Activated CD4-positive, alpha-beta T cell treated with anti-CD3 and anti-CD28 coated beads, Interleukin-2, amount 10 ng/mL, durations not matched to agents 24 days and 14 days (primary cell): ENCODE data around the gene SEC11A. TPM values are rescaled to one million over a fixed set of nuclear protein-coding genes. Genes with fewer than 3 reads are reported as not detected.
"Not testable (repeated sequence)": the region's sequence is repeated elsewhere in the genome, so short reads cannot be mapped to it uniquely, and the experiment has no call there.

Experiments used
- DNase-seq: peaks from one replicate; pipeline ENCODE4 v3.0.0; 2022
- H3K27ac Mint-ChIP-seq: one replicate; pipeline ENCODE4 v1.8.0; 2022; ENCODE audit warnings: mild to moderate bottlenecking, mixed read lengths
- H3K27me3 Mint-ChIP-seq: one replicate; pipeline ENCODE4 v1.8.0; 2022; ENCODE audit warnings: mixed read lengths
- H3K36me3 Mint-ChIP-seq: one replicate; pipeline ENCODE4 v1.8.0; 2022; ENCODE audit warnings: low read depth, mild to moderate bottlenecking, mixed read lengths
- H3K4me1 Mint-ChIP-seq: one replicate; pipeline ENCODE4 v1.8.0; 2021; ENCODE audit warnings: mixed read lengths
- H3K4me3 Mint-ChIP-seq: one replicate; pipeline ENCODE4 v1.8.0; 2022; ENCODE audit warnings: mild to moderate bottlenecking, moderate library complexity, mixed read lengths
- H3K9me3 Mint-ChIP-seq: one replicate; pipeline ENCODE4 v1.8.0; 2021; ENCODE audit warnings: mixed read lengths
- intact Hi-C: fragments of 100-400 bp; cut with micrococcal nuclease; formaldehyde crosslinking; loops from one replicate; pipeline ENCODE4 v1.15.1; 2023
- total RNA-seq: library from RNA; stranded (reverse); gene quantifications from 2 replicates; pipeline ENCODE4 v1.2.3, GENCODE V29; 2022

The SEC11A gene
- total RNA-seq, 1 donor from 2014 or later: 101 TPM

DNA sequence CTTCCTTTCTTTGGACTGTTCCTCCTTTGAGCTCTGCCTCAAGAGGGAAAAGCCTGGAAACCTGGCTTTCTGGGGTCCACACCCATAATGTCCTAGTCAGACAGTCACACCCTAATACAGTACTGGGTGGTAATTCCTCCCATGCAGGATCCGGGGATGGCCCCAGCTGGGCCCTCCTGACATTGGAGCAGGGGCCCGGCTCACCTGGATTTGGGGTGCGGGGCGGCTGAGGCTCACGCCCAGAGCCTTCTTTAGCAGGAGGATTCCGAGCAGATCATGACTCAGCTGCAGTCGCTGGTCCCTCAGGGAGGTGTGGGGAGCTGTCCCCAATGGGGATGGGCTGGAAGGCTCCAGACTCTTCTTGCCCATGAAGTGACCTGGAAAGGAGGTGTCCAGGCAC, 59.0 kb downstream of the SEC11A start:
- peaks cover 26% of the 10 kb centered on the region for H3K4me1 Mint-ChIP-seq
- peak overlapping the region; percentile 78 for H3K4me3 Mint-ChIP-seq
- H3K36me3 Mint-ChIP-seq: peaks cover 13% of the 10 kb centered on the region
- intact Hi-C loops: no loop called here
- H3K9me3 Mint-ChIP-seq: no peaks in the 10 kb centered on the region
- H3K27me3 Mint-ChIP-seq: no peaks in the 10 kb centered on the region
- DNase-seq: no peak
- H3K27ac Mint-ChIP-seq: peak overlapping the region; percentile 75

DNA sequence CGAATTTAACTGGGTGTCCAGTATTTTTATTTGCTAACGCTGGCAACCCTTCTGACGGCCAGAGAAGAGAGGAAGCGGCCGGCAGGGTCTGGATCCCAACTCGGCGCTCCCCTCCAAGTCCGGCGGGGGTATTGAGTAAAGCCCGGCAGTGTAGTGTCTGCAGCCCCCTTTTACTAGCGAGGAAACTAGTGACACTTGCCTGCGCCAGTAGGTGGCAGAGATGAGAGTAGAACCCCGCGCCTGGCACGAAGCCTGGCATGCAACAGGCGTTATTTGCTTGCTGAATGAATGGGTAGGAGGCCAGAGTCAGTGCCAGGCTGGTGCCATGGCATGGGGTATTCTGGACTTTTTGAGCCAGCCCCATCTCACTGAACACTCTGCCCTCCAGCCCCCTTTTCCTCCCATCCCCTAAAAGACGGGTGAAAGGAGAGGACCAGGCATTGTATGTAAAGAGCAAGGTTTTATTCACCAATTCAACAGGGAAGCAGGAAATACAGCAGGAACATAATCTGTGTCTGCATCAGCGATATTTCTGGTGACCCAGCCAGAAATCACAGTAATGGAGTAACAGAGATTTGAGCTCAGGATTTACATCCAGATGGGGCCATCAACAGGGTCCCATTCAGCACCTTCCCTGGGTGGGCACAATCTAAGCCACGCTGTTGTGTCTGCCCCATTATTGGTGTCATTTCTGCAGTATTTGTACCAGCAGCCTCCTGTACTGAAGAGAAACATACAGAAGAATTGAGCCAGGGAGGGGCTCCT, 61.1 kb downstream of the SEC11A start:
- Mint-ChIP-seq H3K4me1 (peaks cover 30% of the 10 kb centered on the region), H3K4me3 (peak overlapping the region; percentile 98), H3K27ac (peak overlapping the region; percentile 65), H3K27me3 (no peaks in the 10 kb centered on the region), H3K9me3 (no peaks in the 10 kb centered on the region), H3K36me3 (peaks cover 21% of the 10 kb centered on the region)
- intact Hi-C loops: loop anchor here (1.0 to 2.0 kb wide), 7 partner anchors 14 to 274 kb away; partner anchors contain the start of gene SEC11A
- DNase-seq: peak; percentile 91

DNA sequence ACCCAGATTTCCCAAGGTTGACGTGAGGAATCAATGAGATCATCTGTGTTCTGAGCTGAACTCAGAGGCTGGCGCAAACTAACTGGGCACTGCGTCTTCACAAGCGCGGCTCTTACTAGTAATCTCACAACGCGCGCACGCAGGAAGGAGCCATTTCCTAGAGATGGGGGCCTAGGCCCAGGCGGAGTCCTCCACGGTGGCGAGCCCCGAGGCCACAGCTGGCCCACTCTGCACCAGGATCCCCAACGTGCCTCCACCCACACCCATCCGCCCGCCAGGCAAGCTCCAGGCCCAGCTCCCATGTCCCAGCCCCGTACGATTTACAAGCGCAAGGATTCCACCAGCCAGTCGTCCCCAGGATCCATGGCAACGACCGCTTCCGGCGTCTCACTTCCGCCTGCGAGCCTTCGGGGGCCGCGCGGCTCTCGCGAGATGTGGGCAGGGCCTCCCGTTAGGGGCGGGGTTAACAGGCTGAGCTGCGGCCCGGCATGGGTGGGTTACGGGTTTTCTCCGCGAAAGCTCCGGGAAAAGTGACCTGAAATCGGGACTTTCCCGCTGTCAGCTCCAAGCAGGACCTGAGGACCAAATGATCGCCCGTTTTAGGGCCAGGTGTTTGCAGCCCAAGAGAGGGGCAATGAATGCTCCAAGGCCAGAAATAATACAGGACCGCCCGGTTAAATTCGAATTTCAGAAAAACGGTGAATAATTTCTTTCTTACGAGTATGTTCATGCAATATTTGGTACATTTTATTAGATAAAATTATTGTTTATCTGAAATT, 61.8 kb downstream of the SEC11A start, which contains the start of gene WDR73:
Gene WDR73, minus strand, starts transcription at position 374 of the 779 bp plus-strand sequence. Its CDS starts 9 bp downstream, at position 365.
- H3K27ac Mint-ChIP-seq: peak within 1 kb of the TSS; percentile 99
- intact Hi-C loops: loop anchor here (1.0 to 2.0 kb wide), 7 partner anchors 15 to 275 kb away; partner anchors contain the start of gene SEC11A

DNA sequence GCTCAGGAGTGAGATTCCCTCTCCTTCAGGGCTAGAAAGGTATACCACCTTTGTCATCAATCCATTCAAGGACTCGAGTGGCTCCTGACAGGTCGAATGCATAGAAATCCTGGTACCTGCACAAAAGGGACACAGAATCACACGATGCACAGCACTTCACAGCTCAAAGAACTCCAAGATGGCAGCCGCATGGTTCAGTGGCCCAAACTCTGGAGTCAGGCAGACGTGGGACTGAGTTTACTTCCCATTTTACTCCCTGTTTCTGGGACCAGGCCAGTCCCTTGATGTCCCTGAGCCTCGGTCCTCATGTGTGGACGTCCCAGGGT, 62.4 kb downstream of the SEC11A start:
- Mint-ChIP-seq H3K27me3 (no peaks in the 10 kb centered on the region), H3K36me3 (peaks cover 29% of the 10 kb centered on the region), H3K27ac (peak overlapping the region; percentile 99), H3K9me3 (no peaks in the 10 kb centered on the region), H3K4me1 (peaks cover 32% of the 10 kb centered on the region), H3K4me3 (peak overlapping the region; percentile 98)
- intact Hi-C loops: no loop called here
- DNase-seq: no peak

More for the DNA sequence above, 61.8 kb downstream of the SEC11A start, which contains the start of gene WDR73:
- peaks cover 24% of the 10 kb centered on the region for H3K36me3 Mint-ChIP-seq
- H3K4me1 Mint-ChIP-seq: peaks cover 29% of the 10 kb centered on the region
- no peaks in the 10 kb centered on the region for H3K9me3 Mint-ChIP-seq
- no peaks in the 10 kb centered on the region for H3K27me3 Mint-ChIP-seq
- peak within 1 kb of the TSS; percentile 98 for H3K4me3 Mint-ChIP-seq
- DNase-seq: peak; percentile 99

DNA sequence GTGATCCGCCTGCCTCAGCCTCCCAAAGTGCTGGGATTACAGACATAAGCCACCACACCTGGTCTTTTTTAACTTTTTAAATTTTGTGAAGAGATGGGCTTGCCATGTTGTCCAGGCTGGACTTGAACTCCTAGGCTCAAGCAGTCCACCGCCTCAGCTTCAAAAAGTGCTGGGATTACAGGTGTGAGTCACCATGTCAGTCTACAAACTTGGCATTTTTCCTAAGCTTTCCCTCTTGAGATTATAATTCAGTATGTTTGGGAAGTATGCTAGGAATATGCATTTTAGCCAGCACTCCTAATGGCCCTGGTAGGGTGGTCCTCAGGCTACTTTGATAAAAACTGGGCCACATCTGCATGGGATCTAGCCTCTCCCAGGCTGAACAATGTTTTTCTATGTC, 66.2 kb downstream of the SEC11A start:
- Mint-ChIP-seq H3K27me3 (no peaks in the 10 kb centered on the region), H3K36me3 (peaks cover 50% of the 10 kb centered on the region), H3K4me1 (peaks cover 26% of the 10 kb centered on the region), H3K27ac (no peak overlapping the region), H3K9me3 (no peaks in the 10 kb centered on the region), H3K4me3 (no peak overlapping the region)
- intact Hi-C loops: no loop called here
- no peak for DNase-seq

DNA sequence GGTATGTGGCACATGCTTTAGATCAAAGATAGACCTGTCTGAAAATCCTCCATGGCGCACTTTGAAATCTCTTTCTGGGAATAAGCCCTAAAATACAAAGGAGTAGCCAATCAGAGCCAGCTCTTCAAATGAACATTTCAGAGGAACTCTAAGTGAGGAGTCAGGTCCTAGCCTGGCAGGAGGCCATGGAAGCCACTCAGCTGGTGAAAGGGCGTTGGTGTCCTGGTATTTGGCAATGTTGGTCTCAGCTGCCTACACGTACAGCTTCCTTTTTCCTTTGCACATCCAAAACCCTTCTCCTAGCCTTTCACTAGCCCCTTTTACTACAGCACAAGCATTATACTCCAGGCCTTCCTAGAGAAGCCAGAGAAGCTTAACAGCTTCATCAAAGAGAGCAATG, 67.4 kb downstream of the SEC11A start:
- no peak for DNase-seq
- H3K4me3 Mint-ChIP-seq: no peak overlapping the region
- H3K27ac Mint-ChIP-seq: no peak overlapping the region
- H3K9me3 Mint-ChIP-seq: no peaks in the 10 kb centered on the region
- H3K36me3 Mint-ChIP-seq: peaks cover 52% of the 10 kb centered on the region
- H3K27me3 Mint-ChIP-seq: no peaks in the 10 kb centered on the region
- peaks cover 23% of the 10 kb centered on the region for H3K4me1 Mint-ChIP-seq
- intact Hi-C loops: no loop called here

DNA sequence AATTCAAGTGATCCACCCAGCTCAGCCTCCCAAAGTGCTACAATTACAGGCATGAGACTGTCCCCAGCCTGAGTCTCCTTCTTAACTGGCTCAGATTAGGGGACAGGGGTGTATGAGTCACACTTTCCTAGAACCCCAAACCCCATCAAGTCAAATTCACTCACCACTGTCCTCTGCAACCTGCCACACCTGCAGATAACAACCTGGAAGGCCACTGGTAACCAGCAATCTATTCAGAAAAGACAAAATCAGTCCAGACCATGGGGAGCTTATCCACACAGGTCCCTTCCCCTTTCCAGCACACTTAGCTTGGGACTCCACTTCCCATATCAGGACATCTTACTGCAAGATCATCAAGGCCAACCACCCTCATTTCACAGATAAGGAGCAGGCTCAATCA, 68.2 kb downstream of the SEC11A start:
- Mint-ChIP-seq H3K27me3 (no peaks in the 10 kb centered on the region), H3K9me3 (no peaks in the 10 kb centered on the region), H3K27ac (peak overlapping the region; percentile 12), H3K4me3 (no peak overlapping the region), H3K36me3 (peaks cover 59% of the 10 kb centered on the region), H3K4me1 (peaks cover 20% of the 10 kb centered on the region)
- DNase-seq: no peak
- intact Hi-C loops: no loop called here

DNA sequence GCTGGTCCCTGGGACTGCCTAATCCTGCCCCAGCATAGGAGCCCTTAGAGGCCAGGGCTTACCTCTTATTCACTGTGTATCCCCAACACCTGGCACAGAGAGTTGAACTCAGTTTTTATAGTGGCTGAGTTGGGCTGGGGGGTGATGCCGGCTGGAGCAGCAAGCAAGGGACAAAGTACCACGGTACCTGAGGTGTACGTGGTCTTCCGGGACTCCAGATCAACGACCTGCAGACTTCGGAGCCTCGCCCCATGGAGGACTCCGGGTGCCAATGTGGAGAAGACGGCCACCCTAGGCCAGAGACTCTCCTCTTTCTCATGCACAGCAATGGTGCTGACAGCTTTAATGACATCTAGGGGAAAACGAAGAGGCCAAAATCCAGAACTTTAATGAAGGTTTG, 69.9 kb downstream of the SEC11A start:
- H3K36me3 Mint-ChIP-seq: peaks cover 58% of the 10 kb centered on the region
- DNase-seq: no peak
- H3K27me3 Mint-ChIP-seq: no peaks in the 10 kb centered on the region
- peaks cover 13% of the 10 kb centered on the region for H3K4me1 Mint-ChIP-seq
- no peak overlapping the region for H3K27ac Mint-ChIP-seq
- no peaks in the 10 kb centered on the region for H3K9me3 Mint-ChIP-seq
- no peak overlapping the region for H3K4me3 Mint-ChIP-seq
- intact Hi-C loops: no loop called here

DNA sequence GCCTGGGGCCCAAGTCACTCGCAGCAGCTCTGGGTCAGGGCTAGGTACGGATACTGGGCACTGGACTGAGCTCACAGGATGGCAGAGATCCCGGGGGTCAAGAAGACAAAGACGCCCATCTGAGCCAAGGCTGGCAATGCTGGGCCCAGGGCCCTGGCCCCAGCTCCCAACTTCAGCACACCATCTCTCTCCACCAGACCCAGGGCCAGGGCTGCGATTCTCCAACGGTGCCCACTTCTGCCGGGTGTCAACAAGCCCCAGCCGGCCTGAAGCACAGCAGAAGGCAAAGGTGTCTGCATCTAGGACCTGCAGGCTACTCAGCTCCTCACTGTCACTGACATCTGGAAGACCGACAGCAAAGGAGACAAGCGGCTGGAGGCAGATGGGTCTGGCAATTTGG, 70.4 kb downstream of the SEC11A start:
- Mint-ChIP-seq H3K4me1 (peaks cover 15% of the 10 kb centered on the region), H3K27me3 (no peaks in the 10 kb centered on the region), H3K4me3 (no peak overlapping the region), H3K36me3 (peaks cover 60% of the 10 kb centered on the region), H3K9me3 (no peaks in the 10 kb centered on the region), H3K27ac (no peak overlapping the region)
- DNase-seq: no peak
- intact Hi-C loops: no loop called here

DNA sequence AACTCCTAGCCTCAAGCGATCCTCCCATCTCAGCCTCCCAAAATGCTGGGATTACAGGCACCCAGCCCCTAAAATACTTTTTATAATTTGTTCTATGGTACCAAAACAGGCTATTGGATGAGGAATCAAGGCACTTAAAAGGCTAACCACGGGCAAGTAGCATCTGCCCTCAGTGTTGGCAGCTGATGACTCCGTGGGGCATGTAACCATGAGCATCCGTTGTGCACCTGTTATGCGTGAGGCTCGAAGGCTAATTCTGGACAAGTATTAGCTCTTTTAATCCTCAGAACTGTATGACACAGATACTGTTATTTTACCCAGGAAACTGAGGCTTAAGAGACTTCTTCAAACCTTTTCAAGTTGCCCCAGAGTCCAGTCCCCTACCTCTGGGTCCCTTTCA, 72.1 kb downstream of the SEC11A start:
- Mint-ChIP-seq H3K4me1 (peaks cover 16% of the 10 kb centered on the region), H3K4me3 (no peak overlapping the region), H3K27ac (no peak overlapping the region), H3K9me3 (no peaks in the 10 kb centered on the region), H3K27me3 (no peaks in the 10 kb centered on the region), H3K36me3 (peaks cover 63% of the 10 kb centered on the region)
- intact Hi-C loops: no loop called here
- no peak for DNase-seq

DNA sequence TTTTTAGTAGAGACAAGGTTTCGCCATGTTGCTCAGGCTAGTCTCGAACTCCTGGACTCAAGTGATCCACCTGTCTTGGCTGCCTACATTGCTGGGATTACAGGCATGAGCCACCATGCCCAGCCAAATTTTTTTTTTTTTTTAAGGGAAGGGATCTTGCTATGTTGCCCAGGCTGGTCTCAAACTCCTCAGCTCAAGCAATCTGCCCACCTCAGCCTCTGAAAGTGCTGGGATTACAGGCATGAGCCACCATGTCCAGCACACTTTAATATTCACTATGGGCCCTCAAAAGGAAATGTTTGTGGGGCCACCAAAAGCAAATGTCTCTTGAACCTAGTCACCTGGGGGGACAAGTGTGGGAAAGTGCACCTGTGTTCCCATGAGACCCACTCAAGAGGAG, 73.3 kb downstream of the SEC11A start:
- H3K4me3 Mint-ChIP-seq, H3K9me3 Mint-ChIP-seq, DNase-seq, H3K27me3 Mint-ChIP-seq, H3K27ac Mint-ChIP-seq, intact Hi-C loops: not testable (repeated sequence)
- H3K4me1 Mint-ChIP-seq: peaks cover 11% of the 10 kb centered on the region
- H3K36me3 Mint-ChIP-seq: peaks cover 60% of the 10 kb centered on the region

DNA sequence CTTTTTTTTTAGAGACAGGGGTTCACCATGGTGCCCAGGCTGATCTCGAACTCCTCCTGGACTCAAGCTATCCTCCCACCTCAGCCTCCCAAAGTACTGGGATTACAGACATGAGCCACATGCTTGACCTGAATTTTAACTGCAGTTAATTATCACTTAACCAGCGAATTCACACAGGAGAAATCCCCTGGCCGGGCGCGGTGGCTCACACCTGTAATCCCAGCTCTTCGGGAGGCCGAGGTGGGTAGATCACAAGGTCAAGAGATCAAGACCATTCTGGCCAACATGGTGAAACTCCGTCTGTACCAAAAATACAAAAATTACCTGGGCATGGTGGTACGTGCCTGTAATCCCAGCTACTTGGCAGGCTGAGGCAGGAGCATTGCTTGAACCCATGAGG, 74.1 kb downstream of the SEC11A start:
- H3K27ac Mint-ChIP-seq, DNase-seq, intact Hi-C loops, H3K9me3 Mint-ChIP-seq, H3K4me3 Mint-ChIP-seq, H3K27me3 Mint-ChIP-seq: not testable (repeated sequence)
- Mint-ChIP-seq H3K36me3 (peaks cover 61% of the 10 kb centered on the region), H3K4me1 (peaks cover 11% of the 10 kb centered on the region)

DNA sequence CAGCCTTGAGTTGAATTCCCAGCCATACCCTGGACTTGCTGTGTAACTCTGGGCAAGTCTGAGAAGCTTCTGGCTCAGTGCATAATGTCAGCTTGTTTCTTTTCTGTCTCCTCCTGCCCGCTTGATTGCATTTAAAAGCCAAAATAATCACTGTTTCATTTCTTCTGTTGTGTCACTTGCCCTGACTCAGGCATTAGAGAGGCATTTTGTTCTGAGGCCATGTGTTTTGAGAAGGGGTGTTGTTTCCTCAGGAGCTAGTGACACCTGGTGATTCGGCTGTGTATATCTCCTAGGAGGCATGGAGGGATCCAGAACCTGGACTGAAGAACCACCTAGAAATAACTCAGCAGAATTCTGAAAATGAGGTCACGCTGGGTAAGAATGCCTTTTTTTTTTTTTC, 77.8 kb downstream of the SEC11A start:
- H3K27me3 Mint-ChIP-seq: no peaks in the 10 kb centered on the region

DNA sequence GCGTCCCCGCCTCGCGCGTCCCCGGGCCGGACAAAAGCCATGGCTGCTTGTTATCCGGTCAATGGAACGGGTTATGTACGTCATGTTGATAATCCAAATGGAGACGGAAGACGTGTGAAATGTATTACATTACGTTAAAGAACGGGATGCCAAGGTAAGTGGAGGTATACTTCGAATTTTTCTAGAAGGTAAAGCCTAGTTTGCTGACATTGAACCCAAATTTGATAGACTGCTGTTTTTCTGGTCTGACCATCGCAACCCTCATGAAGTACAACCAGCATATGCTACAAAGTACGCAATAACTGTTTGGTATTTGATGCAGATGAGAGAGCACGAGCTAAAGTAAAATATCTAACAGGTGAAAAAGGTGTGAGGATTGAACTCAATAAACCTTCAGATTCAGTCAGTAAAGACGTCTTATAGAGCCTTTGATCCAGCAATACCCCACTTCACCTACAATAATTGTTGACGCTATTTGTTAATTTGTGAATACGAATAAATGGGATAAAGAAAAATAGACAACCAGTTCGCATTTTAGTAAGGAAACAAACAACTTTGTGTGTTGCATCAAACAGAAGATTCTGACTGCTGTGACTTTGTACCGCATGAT, 81.6 kb downstream of the SEC11A start:
- DNase-seq: no peak
- Mint-ChIP-seq H3K36me3 (peaks cover 36% of the 10 kb centered on the region), H3K27ac (peak overlapping the region; percentile 68), H3K27me3 (no peaks in the 10 kb centered on the region), H3K4me1 (peaks cover 33% of the 10 kb centered on the region), H3K4me3 (peak overlapping the region; percentile 85), H3K9me3 (no peaks in the 10 kb centered on the region)
- intact Hi-C loops: loop anchor here (5.0 kb wide), 1 partner anchor 113 kb away; the partner anchor contains the start of gene ZNF592

More for the DNA sequence above, 77.8 kb downstream of the SEC11A start:
- H3K4me1 Mint-ChIP-seq: peaks cover 32% of the 10 kb centered on the region
- peak overlapping the region; percentile 10 for H3K27ac Mint-ChIP-seq
- no peak overlapping the region for H3K4me3 Mint-ChIP-seq
- H3K36me3 Mint-ChIP-seq: peaks cover 56% of the 10 kb centered on the region
- DNase-seq: peak; percentile 67
- no peaks in the 10 kb centered on the region for H3K9me3 Mint-ChIP-seq
- intact Hi-C loops: no loop called here
